K562 (cell line): ENCODE measurements around the gene CNNM3. TPM values are rescaled to one million over a fixed set of nuclear protein-coding genes. Genes with fewer than 3 reads are reported as not detected.

Experiments used
- CTCF ChIP-seq, 3 experiments: IDR thresholded peaks in 2 of 3; conservative IDR thresholded peaks in 1 of 3; 2 replicates each; pipeline ENCODE4 v1.5.1; 2011 to 2012; ENCODE audit warnings: low read length in 3 of 3, mild to moderate bottlenecking in 3 of 3, control low read depth in 2 of 3, improper control_type of control experiment in 1 of 3, inconsistent platforms in 1 of 3, low read depth in 1 of 3, mixed read lengths in 1 of 3, moderate library complexity in 1 of 3; ENCODE audit not compliant: insufficient read depth in 2 of 3
- IRF9 ChIP-seq: fragments of 450-650 bp; IDR thresholded peaks from 2 replicates; pipeline ENCODE4 v1.6.1; 2016; ENCODE audit warnings: missing biosample characterization, missing genetic modification characterization
- MAZ ChIP-seq, 2 experiments: fragments of 450-650 bp in 1 of 2; sonication (generic) in 1 of 2; formaldehyde crosslinking; IDR thresholded peaks in 1 of 2; conservative IDR thresholded peaks in 1 of 2; 2 replicates each; pipeline versions ENCODE4 v1.4.0 to v1.5.0; 2020; ENCODE audit warnings: mild to moderate bottlenecking in 1 of 2, missing genetic modification reagents in 1 of 2
- NFIC ChIP-seq: fragments of 450-650 bp; IDR thresholded peaks from 2 replicates; pipeline ENCODE4 v1.6.1; 2017; ENCODE audit warnings: mild to moderate bottlenecking, inconsistent platforms
- RCOR1 ChIP-seq, 2 experiments: IDR thresholded peaks; 2 replicates each; pipeline ENCODE4 v1.6.1; 2012; ENCODE audit warnings: low read depth in 2 of 2, low read length in 2 of 2, borderline replicate concordance in 1 of 2, improper control_type of control experiment in 1 of 2
- REST ChIP-seq, 2 experiments: fragments of 450-650 bp; formaldehyde crosslinking in 1 of 2; IDR thresholded peaks; 2 replicates each; pipeline versions ENCODE4 v1.4.0 to v1.6.1; 2014 to 2020; ENCODE audit warnings: mild to moderate bottlenecking in 2 of 2, borderline replicate concordance in 1 of 2, low read depth in 1 of 2
- ZBTB33 ChIP-seq: sonication (generic); formaldehyde crosslinking; IDR thresholded peaks from 2 replicates; pipeline ENCODE4 v1.8.1; 2023; ENCODE audit warnings: mild to moderate bottlenecking, missing genetic modification reagents
- ZBTB7A ChIP-seq: IDR thresholded peaks from 2 replicates; pipeline ENCODE4 v1.6.1; 2011; ENCODE audit warnings: low read depth, mild to moderate bottlenecking, low read length, moderate library complexity, borderline replicate concordance; ENCODE audit not compliant: control insufficient read depth
- polyA plus RNA-seq, 8 experiments: library from polyadenylated mRNA; depleted of rRNA in 4 of 8; stranded (reverse) in 5 of 8; unstranded in 3 of 8; fragments of >200 nt; fragmentation: Nextera tagmentation in 2 of 8; fragmentation: Illumina TruSeq in 1 of 8; extraction: Ambion mirVana in 2 of 8; extraction: Trizol in 1 of 8; gene quantifications; 2 replicates each; pipeline versions ENCODE4 v1.2.1 to v1.2.3, GENCODE V29; 2011 to 2014; ENCODE audit warnings: inconsistent platforms in 1 of 8, missing spikeins in 1 of 8
- total RNA-seq, 7 experiments: library from RNA; depleted of rRNA in 6 of 7; stranded (reverse); fragments of >200 nt in 6 of 7; fragmentation: Illumina TruSeq in 2 of 7; extraction: Trizol in 2 of 7; gene quantifications; 2 replicates each; pipeline versions ENCODE4 v1.2.1 to v1.2.3, GENCODE V29; 2011 to 2021; ENCODE audit warnings: low replicate concordance in 1 of 7

Gene CNNM3
- total and polyA plus RNA-seq, 9 of the 15 experiments (the other 6 are each of a cell fraction or from before 2014, with no cell fraction given) = 1.4 to 16.9 (median 6.5) TPM

- peak; percentile 40; the same call in 1 of the 2 replicates for TF ChIP-seq REST (IDR thresholded peaks at IDR 0.05; ENCODE audit: borderline replicate concordance)
- no peak for TF ChIP-seq REST (CRISPR knock-in tag; IDR thresholded peaks at IDR 0.05; ENCODE audit: low read depth)
- TF ChIP-seq ZBTB33 (CRISPR knock-in tag) = peak; percentile 48; the same call in 1 of the 2 replicates
- peak; percentile 43; the same call in 1 of the 2 replicates for TF ChIP-seq ZBTB7A
- TF ChIP-seq RCOR1 (IDR thresholded peaks at IDR 0.05; ENCODE audit: borderline replicate concordance in 1 of 2, low read depth in 2 of 2, low read length in 2 of 2) = no peak
- TF ChIP-seq IRF9 = no peak
- peak; percentile 16; the same call in 1 of the 2 replicates for TF ChIP-seq NFIC
- peak; percentile 68 to 79 (median 70) for TF ChIP-seq CTCF (IDR thresholded peaks at IDR 0.05 in 2 of 3, conservative IDR thresholded peaks at IDR 0.05 in 1 of 3; ENCODE audit: insufficient read depth in 2 of 3, low read depth in 1 of 3, low read length in 3 of 3)
- TF ChIP-seq MAZ (CRISPR knock-in tag; conservative IDR thresholded peaks at IDR 0.05 in 1 of 2, IDR thresholded peaks at IDR 0.05 in 1 of 2) = no peak
Measured at GRCh38 chr2:96801005-96801785, 14.9 kb upstream of the CNNM3 start (continued).
